ENCODE measurements around the gene GRIK2. TPM values are rescaled to one million over a fixed set of nuclear protein-coding genes. Genes with fewer than 3 reads are reported as not detected.

GRIK2 gene
- total and polyA plus RNA-seq, 2 experiments from 2014 or later: 1.4 to 7.1 TPM

GRCh38 chr6:101703311-101703710, 309.8 kb downstream of the GRIK2 start:
- no peaks in the 10 kb centered on the region for H3K79me2 ChIP-seq (ENCODE audit: insufficient read depth)

GRCh38 chr6:101705866-101706265, 312.4 kb downstream of the GRIK2 start:
- Histone ChIP-seq H3K9me2 (ENCODE audit: insufficient read depth) (no peaks in the 10 kb centered on the region), H3K4me2 (ENCODE audit: unreplicated experiment) (no peak overlapping the region), H3K4me1 (ENCODE audit: insufficient read depth) (no peaks in the 10 kb centered on the region), H3K9me3 (ENCODE audit: low read depth) (no peaks in the 10 kb centered on the region), H3K9ac (no peak overlapping the region), H2AFZ (no peak overlapping the region), H3K27me3 (replicated peaks; ENCODE audit: insufficient read depth) (no peaks in the 10 kb centered on the region), H3K27ac (no peak overlapping the region), H3K79me2 (ENCODE audit: insufficient read depth) (no peaks in the 10 kb centered on the region), H3K4me3 (no peak overlapping the region), H3F3A (ENCODE audit: insufficient read depth) (no peaks in the 10 kb centered on the region), H3K36me3 (ENCODE audit: low read depth) (no peaks in the 10 kb centered on the region), H4K20me1 (ENCODE audit: insufficient read depth) (no peaks in the 10 kb centered on the region)
- in situ Hi-C loops (cut with MboI): no loop called here
- TF ChIP-seq EZH2 (IDR thresholded peaks at IDR 0.05; ENCODE audit: insufficient read depth, poor library complexity, severe bottlenecking) (no peak), EZH2phosphoT487 (IDR thresholded peaks at IDR 0.05; ENCODE audit: insufficient read depth, low read depth) (no peak)
- DNase-seq: peak; percentile 20

More at GRCh38 chr6:101703311-101703710, 309.8 kb downstream of the GRIK2 start:
- Histone ChIP-seq H4K20me1 (ENCODE audit: insufficient read depth) (no peaks in the 10 kb centered on the region), H3K27me3 (replicated peaks; ENCODE audit: insufficient read depth) (no peaks in the 10 kb centered on the region), H3K9me3 (ENCODE audit: low read depth) (no peaks in the 10 kb centered on the region), H3F3A (ENCODE audit: insufficient read depth) (no peaks in the 10 kb centered on the region), H3K4me2 (ENCODE audit: unreplicated experiment) (no peak overlapping the region), H3K9me2 (ENCODE audit: insufficient read depth) (no peaks in the 10 kb centered on the region), H3K4me3 (no peak overlapping the region), H3K36me3 (ENCODE audit: low read depth) (no peaks in the 10 kb centered on the region), H3K9ac (no peak overlapping the region), H2AFZ (no peak overlapping the region), H3K27ac (no peak overlapping the region), H3K4me1 (ENCODE audit: insufficient read depth) (no peaks in the 10 kb centered on the region)
- in situ Hi-C loops (cut with MboI): no loop called here
- no peak for DNase-seq
- 71 to 74% methylated on average over 2 of the region's 2 CpGs for WGBS, 2 experiments (ENCODE audit: low coverage in 1 of 2, low lambda C conversion rate in 2 of 2, missing lambda C conversion rate in 2 of 2)
- no peak for TF ChIP-seq EZH2 (IDR thresholded peaks at IDR 0.05; ENCODE audit: insufficient read depth, poor library complexity, severe bottlenecking)
- TF ChIP-seq EZH2phosphoT487 (IDR thresholded peaks at IDR 0.05; ENCODE audit: insufficient read depth, low read depth): no peak

DNA sequence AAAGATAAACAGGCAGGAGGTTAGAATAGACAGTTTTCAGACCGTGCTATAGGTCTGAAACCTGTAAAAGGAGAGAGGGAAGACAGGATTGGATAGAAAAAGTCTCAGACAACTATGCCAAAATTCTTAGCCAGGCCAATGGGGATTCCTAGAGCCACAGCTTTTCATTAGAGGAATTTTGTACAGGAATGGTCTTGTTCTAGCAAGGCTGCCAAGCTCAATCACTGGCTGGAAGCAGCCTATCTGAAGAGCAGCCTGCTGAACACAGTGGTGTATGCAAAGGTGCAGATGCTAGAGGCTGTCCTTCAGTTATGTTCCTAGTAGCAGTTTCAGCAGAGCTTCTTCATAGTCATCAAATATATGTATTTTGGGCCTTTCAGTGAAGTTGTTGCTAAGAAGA, 313.1 kb downstream of the GRIK2 start:
- WGBS, 2 experiments (ENCODE audit: low coverage in 1 of 2, low lambda C conversion rate in 2 of 2, missing lambda C conversion rate in 2 of 2): 68 to 70% methylated on average over 1 of the region's 1 CpG

DNA sequence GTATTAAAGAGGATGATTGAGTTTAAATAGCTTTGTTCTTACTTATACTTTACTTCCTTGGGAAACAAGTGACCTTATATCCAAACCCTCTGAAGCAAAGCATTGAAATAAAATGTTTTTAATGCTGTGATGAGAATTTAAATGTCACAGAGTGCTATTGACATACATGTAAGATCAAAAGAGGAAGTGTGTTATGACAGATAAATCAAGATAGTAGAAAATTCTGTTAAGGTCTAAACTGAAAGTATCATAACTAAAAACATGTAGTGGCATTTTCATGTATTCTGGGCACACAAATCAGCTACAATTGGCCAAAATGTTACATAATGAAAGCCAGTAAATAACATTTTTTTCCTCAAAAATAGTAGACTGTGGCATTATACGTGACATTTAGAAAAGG, 318.0 kb downstream of the GRIK2 start:
- no peak overlapping the region for H3K27ac ChIP-seq
- no peaks in the 10 kb centered on the region for H3K36me3 ChIP-seq (ENCODE audit: low read depth)
- no peak overlapping the region for H3K4me3 ChIP-seq
- H3K4me2 ChIP-seq (ENCODE audit: unreplicated experiment): no peak overlapping the region
- no peaks in the 10 kb centered on the region for H3K9me2 ChIP-seq (ENCODE audit: insufficient read depth)
- no peaks in the 10 kb centered on the region for H3K79me2 ChIP-seq (ENCODE audit: insufficient read depth)
- no peak for TF ChIP-seq EZH2 (IDR thresholded peaks at IDR 0.05; ENCODE audit: insufficient read depth, poor library complexity, severe bottlenecking)
- TF ChIP-seq EZH2phosphoT487 (IDR thresholded peaks at IDR 0.05; ENCODE audit: insufficient read depth, low read depth): no peak
- H3F3A ChIP-seq (ENCODE audit: insufficient read depth): no peaks in the 10 kb centered on the region
- no peak overlapping the region for H2AFZ ChIP-seq
- no peak overlapping the region for H3K9ac ChIP-seq
- no peaks in the 10 kb centered on the region for H3K27me3 ChIP-seq (replicated peaks; ENCODE audit: insufficient read depth)
- no peak for DNase-seq
- 51 to 61% methylated on average over 1 of the region's 1 CpG for WGBS, 2 experiments (ENCODE audit: low coverage in 1 of 2, low lambda C conversion rate in 2 of 2, missing lambda C conversion rate in 2 of 2)
- no peaks in the 10 kb centered on the region for H4K20me1 ChIP-seq (ENCODE audit: insufficient read depth)
- H3K4me1 ChIP-seq (ENCODE audit: insufficient read depth): no peaks in the 10 kb centered on the region
- no peaks in the 10 kb centered on the region for H3K9me3 ChIP-seq (ENCODE audit: low read depth)
- in situ Hi-C loops (cut with MboI): no loop called here

More for the DNA sequence above, 313.1 kb downstream of the GRIK2 start:
- Histone ChIP-seq H3K9ac (no peak overlapping the region), H3K4me2 (ENCODE audit: unreplicated experiment) (no peak overlapping the region), H2AFZ (no peak overlapping the region), H3K36me3 (ENCODE audit: low read depth) (no peaks in the 10 kb centered on the region), H3F3A (ENCODE audit: insufficient read depth) (no peaks in the 10 kb centered on the region), H3K4me1 (ENCODE audit: insufficient read depth) (no peaks in the 10 kb centered on the region), H3K79me2 (ENCODE audit: insufficient read depth) (no peaks in the 10 kb centered on the region), H4K20me1 (ENCODE audit: insufficient read depth) (no peaks in the 10 kb centered on the region), H3K4me3 (no peak overlapping the region), H3K9me2 (ENCODE audit: insufficient read depth) (no peaks in the 10 kb centered on the region), H3K27me3 (replicated peaks; ENCODE audit: insufficient read depth) (no peaks in the 10 kb centered on the region), H3K9me3 (ENCODE audit: low read depth) (no peaks in the 10 kb centered on the region), H3K27ac (no peak overlapping the region)
- no peak for TF ChIP-seq EZH2phosphoT487 (IDR thresholded peaks at IDR 0.05; ENCODE audit: insufficient read depth, low read depth)
- TF ChIP-seq EZH2 (IDR thresholded peaks at IDR 0.05; ENCODE audit: insufficient read depth, poor library complexity, severe bottlenecking): no peak
- DNase-seq: no peak
- in situ Hi-C loops (cut with MboI): no loop called here

GRCh38 chr6:101716387-101716786, 322.9 kb downstream of the GRIK2 start:
- Histone ChIP-seq H2AFZ (no peak overlapping the region), H3F3A (ENCODE audit: insufficient read depth) (no peaks in the 10 kb centered on the region), H3K4me1 (ENCODE audit: insufficient read depth) (no peaks in the 10 kb centered on the region), H3K4me2 (ENCODE audit: unreplicated experiment) (no peak overlapping the region), H3K27ac (no peak overlapping the region), H3K9me3 (ENCODE audit: low read depth) (no peaks in the 10 kb centered on the region), H3K4me3 (no peak overlapping the region), H4K20me1 (ENCODE audit: insufficient read depth) (no peaks in the 10 kb centered on the region), H3K9me2 (ENCODE audit: insufficient read depth) (no peaks in the 10 kb centered on the region), H3K27me3 (replicated peaks; ENCODE audit: insufficient read depth) (no peaks in the 10 kb centered on the region), H3K9ac (no peak overlapping the region), H3K79me2 (ENCODE audit: insufficient read depth) (no peaks in the 10 kb centered on the region), H3K36me3 (ENCODE audit: low read depth) (no peaks in the 10 kb centered on the region)
- TF ChIP-seq EZH2phosphoT487 (IDR thresholded peaks at IDR 0.05; ENCODE audit: insufficient read depth, low read depth): no peak
- TF ChIP-seq EZH2 (IDR thresholded peaks at IDR 0.05; ENCODE audit: insufficient read depth, poor library complexity, severe bottlenecking): no peak
- no peak for DNase-seq
- in situ Hi-C loops (cut with MboI): no loop called here
- WGBS, 2 experiments (ENCODE audit: low coverage in 1 of 2, low lambda C conversion rate in 2 of 2, missing lambda C conversion rate in 2 of 2): 71 to 90% methylated on average over 1 of the region's 1 CpG
